Globus pallidus (tissue), 1 donor: Measurements from ENCODE around the gene APEH.
A peak's percentile ranks its signal among the peaks of the same experiment; 100 is the strongest.

Experiments used
- DNase-seq: peaks from one replicate; pipeline ENCODE4 v3.0.0-alpha.2; 2015; ENCODE audit warnings: low spot score

APEH gene

GRCh38 chr3:49714728-49715550 is 40.8 kb downstream of the APEH start:
- DNase-seq, result no peak

GRCh38 chr3:49715611-49716121 is 41.5 kb downstream of the APEH start:
- no peak for DNase-seq

- DNase-seq, result no peak
These were observed 42.0 kb downstream of the APEH start for GRCh38 chr3:49716169-49716568.

- no peak for DNase-seq
These were observed 42.6 kb downstream of the APEH start for GRCh38 chr3:49716691-49717210.

DNA sequence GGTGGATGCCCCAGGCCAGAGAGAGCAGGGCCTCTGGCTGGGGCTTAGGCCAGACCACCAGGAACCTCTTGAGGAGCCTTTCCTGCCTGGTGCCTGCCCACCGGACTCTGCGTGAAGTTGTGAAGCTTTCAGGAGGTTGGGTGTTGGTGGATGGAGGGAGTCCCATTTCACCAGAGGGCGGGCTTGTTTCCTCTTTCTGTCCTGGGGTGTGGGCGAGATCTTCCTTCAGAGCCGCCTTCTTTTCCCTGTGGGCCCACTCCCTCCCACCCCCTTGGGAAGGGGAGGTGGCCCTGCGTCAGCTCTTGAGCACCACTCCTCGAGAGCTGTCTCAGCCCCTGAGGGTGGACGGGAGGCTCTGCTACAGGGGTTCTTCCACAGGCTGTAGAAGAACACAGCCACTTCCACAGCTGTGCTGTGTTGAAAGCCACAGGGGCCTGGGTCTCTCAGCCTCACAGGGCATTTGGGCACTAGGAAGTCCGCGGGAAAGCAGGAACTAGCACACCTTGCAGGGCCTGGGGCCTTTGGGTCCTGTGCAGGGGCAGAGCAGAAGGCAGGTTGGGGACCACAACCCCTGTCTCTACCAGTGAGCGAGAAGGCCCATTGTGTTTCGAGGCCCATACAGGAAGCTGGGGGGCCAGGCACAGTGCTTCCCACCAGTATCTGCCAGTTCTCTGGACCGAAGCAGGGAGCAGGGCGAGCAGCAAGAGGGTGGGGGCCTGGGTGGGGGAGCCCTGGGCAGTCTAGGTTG is 43.2 kb downstream of the APEH start:
- DNase-seq, result no peak

DNA sequence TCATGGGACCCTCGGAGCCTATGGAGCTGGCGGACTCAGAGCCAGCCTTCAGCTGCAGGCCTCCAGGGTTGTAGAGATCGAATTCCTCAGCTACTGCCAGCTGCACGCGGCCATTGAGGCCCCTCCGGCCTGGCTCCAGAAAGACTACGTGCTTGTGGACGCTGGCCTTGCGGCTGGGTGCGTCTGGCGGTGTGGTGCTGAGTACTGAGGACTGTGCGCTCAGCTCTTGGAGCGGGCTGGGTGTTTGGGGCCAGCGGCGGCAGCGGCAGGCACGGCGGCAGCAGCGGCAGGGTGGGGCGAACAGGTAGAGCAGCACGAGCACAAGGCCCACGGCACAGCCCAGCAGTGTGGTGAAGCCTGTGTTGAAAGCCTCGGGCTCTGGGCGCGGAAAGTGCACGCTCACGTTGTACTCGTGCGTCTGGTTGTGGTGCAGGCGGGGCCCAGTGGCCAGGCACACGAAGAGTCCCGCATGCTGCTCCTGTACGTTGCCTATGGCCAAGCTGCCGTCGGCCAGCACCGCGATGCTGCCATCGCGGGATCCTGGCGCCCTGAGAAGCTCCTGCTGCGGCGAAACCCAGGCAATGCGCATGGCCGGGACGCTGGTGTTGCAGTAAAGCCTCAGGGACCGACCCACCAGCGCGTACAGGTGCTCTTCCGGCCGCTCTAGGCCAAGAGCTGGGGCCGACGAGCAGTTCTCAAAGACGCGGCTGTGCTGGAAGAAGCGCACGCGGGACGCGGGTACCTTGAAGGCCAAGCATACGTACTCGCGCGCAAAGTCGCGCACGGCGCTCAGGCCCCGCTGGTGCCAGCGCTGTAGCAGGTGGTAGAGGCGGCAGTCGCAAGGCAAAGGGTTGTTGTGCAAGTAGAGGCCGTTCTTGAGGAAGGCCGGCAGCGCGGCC is 44.1 kb downstream of the APEH start:
- DNase-seq, result no peak

DNA sequence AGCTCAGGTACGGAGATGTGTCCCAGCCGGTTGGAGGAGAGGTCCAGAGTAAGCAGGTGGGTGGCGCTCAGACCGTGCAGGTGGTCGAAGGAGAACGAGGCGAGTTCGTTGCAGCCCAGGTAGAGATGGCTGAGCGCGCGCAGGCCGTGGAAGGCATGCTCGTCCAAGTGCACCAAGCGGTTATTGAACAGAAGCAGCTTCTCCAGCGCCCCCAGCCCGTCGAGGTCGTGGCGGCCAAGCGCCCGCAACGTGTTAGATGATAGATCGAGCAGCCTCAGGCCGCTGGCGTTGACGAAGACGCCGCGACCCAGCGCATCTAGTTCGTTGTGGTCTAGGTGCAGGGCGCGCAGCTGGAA is 44.7 kb downstream of the APEH start:
- DNase-seq, result no peak

DNA sequence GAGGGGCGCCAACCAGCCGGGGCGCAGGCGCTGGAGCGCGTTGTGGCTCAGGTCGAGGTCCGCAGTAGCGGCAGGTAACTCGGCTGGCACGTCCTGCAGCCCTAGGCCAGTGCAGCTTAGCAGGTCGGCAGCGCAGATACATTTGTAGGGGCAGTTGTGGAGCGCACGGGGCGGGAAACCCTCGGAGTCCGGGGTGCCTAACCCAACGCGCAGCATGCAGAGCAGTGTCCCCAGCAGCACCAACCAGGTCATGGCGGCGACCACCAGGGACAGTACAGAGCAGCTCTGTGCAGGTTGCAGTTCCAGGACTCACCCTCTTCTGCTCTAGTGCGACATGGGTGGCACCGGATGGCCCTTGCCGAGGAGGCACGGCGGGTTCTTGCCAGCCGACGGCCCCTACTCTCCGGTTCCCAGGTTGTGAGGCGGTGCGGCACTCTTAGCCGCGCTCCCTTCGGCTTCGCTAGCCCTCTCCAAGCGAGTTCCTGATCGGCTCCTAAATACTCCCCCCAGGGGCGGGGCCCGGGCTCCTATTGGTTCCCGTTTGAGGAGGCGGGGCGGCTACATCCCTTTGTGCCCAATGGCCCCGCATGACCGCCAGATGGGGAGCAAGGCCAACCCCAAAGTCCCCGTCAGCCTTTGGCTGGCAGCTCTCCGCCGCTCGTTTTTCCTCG is 45.2 kb downstream of the APEH start, which contains the start of gene AMIGO3:
AMIGO3 (minus strand) TSS at position 471 of the 671 bp plus-strand sequence; CDS start at position 252, 219 bp downstream.
- peak; percentile 95 for DNase-seq

DNA sequence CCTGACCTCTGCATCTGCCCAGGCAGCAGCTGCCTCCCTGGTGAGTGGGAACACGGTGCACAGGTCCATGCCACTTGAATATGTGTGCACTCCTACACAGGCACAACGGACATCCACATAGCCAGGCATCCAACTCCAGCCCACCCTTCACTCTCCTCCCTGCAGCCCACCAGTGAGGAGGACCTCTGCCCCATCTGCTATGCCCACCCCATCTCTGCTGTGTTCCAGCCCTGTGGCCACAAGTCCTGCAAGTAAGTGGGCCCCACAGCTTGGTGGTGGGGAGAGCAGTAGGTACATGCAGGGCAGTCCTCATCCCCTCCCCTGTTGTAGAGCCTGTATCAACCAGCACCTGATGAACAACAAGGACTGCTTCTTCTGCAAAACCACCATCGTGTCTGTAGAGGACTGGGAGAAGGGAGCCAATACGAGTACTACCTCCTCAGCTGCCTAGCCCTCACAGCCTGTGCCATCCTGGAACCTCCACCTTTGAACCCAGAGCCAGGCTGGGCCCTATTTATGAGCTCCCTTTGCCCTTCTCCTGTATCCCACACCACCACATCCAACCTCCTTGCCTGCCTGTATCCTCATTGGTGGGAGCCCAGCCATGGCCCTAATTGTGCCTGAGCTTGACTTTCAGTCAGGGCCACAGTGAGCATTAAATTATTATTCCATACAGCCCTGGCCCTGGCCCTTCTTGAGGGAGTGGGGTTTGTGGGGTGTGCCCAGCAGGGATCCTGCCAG is 46.9 kb downstream of the APEH start:
- DNase-seq, result no peak

GRCh38 chr3:49721596-49721895 is 47.4 kb downstream of the APEH start:
- no peak for DNase-seq

DNA sequence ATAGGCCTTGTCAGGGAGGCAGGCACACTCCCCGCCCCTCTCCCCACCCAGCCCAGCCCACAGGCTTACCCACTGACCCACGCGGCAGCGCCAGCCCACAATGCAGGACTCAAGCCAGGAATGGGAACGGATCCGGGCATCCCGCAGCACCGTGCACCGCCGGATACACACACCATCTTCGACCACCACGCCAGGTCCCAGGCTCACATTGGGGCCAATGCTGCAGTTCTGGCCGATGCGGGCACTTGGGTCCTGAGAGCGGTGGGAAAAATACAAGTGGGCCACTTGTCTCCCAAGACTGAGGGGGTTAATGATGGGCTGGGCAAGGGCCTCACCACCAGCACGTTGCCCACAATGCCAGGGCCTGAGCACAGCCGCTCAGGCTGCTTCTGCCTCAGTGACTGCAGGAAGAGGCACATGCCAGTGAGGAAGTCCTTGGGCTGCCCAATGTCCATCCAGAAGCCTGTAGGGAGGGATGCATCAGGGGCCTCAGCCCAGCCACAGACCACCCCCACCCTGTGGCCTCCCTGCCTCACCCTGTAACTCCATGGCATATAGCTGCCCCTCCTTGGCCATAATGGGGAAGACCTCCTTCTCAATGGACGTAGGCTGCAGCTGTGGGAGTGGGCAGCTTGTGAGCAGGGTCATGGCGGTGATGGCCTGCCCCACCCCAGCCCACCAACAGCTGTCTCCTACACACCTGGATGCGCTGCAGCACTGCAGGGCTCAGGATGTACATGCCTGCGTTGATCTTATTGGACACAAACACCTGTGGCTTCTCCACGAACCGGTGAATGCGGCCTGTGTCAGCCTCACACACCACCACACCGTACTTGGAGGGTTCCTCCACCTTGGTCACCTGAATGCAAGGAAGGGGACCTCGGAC is 48.0 kb downstream of the APEH start:
- no peak for DNase-seq

DNA sequence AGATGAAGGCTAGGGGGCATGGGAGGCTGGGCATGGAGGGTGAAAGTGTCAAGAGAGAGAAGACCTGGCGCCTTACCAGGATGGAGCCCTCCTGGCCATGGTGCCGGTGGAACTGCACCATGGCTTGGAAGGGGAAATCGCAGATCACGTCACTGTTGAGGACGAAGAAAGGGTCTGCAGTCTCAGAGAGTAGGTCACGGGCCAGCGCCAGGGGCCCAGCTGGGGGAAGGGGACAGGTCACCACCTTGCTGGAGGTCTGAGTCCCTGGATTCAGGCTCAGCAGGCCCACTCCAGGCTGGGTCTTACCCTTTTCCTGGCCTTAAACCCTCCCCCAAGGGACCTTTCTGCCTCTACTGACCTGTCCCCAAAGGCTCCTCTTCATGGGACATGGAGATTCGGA is 48.7 kb downstream of the APEH start:
- DNase-seq, result no peak

DNA sequence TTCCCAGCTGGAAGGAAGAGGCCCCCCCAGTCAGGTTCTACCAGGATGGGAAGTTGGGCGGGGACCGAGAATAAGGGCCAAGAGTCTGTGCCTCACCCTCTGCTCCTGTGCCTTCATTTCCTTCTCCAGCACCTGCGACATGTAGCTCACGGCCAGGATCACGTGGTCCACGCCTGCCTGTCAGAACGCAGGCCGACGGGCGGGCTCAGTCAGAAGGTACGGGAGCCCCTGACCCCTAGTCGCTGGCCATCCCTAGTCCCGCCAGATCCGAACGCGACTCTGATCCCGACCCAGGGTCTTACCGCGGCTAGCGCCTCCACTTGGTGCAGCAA is 49.1 kb downstream of the APEH start:
- no peak for DNase-seq

DNA sequence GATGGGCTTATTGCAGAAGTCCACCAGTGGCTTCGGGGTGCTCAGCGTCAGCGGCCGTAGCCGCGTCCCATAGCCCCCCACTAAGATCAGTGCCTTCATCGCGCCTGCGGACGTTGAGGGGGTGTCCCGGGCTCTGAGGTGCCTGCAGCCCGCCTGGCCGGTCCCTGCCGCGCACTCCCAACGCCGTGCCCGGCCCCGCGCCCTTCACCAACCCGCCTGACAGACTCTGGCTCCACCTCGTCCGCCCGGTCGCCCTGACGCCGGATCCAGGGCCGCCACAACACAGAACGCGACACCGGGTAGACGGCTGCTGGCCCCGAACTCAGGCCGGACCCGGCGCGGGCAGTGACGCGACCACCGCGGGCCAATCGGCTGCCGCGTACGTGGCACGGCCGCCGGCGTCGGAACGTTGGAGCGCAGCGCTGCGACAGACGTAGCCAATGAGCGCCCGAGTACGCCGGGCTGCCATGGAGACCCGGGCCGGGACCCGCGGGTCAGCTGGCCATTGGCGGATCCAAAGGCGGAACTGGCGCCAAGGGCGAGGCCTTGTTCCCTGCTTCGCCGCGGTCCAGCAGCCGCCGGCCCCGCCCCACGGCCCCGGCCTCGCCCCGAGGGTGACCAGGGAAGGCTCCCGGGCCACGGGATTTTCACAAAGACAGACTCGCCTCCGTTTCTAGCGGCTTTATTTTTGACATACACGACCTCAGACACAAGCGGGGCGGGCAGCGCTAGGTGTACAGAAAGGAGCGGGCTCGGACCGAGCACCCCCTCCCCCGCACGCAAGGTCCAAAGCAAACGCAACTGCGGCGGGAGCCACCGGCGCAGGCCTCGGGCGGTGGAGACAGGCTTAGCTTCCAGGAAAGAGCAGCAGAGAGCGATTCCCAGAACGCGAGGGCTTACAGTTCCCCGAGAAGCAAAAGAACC is 49.7 kb downstream of the APEH start, which contains the start of gene GMPPB:
GMPPB (minus strand) TSS at position 324 of the 924 bp plus-strand sequence; CDS start at position 99, 225 bp downstream.
- peak; percentile 94 for DNase-seq

GRCh38 chr3:49724586-49724985 is 50.4 kb downstream of the APEH start:
- no peak for DNase-seq

- DNase-seq, result no peak
These were observed 51.9 kb downstream of the APEH start for GRCh38 chr3:49725906-49726681.

GRCh38 chr3:49727154-49727923 is 53.2 kb downstream of the APEH start:
- DNase-seq, result no peak
